ENCODE data around the gene PKHD1.

PKHD1 gene

GRCh38 chr6:52045481-52045880, 41.9 kb downstream of the PKHD1 start:
- DNase-seq (ENCODE audit: low read depth in 1 of 2, low spot score in 1 of 2), result no peak

- DNase-seq (ENCODE audit: low read depth in 1 of 2, low spot score in 1 of 2), result no peak
Measured at GRCh38 chr6:52045033-52045432, 42.4 kb downstream of the PKHD1 start.

GRCh38 chr6:52042141-52042885, 45.1 kb downstream of the PKHD1 start:
- DNase-seq (ENCODE audit: low read depth in 1 of 2, low spot score in 1 of 2), result no peak

GRCh38 chr6:52041134-52041533, 46.3 kb downstream of the PKHD1 start:
- DNase-seq (ENCODE audit: low read depth in 1 of 2, low spot score in 1 of 2), result no peak

- DNase-seq (ENCODE audit: low read depth in 1 of 2, low spot score in 1 of 2), result no peak
Measured at GRCh38 chr6:52027699-52028098, 59.7 kb downstream of the PKHD1 start.

- DNase-seq (ENCODE audit: low read depth in 1 of 2, low spot score in 1 of 2), result no peak
Measured at GRCh38 chr6:52024451-52025068, 62.9 kb downstream of the PKHD1 start.

- no peak for DNase-seq (ENCODE audit: low read depth in 1 of 2, low spot score in 1 of 2)
Measured at GRCh38 chr6:52022675-52023074, 64.7 kb downstream of the PKHD1 start.

GRCh38 chr6:52020945-52021570, 66.4 kb downstream of the PKHD1 start:
- no peak for DNase-seq (ENCODE audit: low read depth in 1 of 2, low spot score in 1 of 2)

GRCh38 chr6:52019881-52020280, 67.5 kb downstream of the PKHD1 start:
- DNase-seq (ENCODE audit: low read depth in 1 of 2, low spot score in 1 of 2), result no peak

- no peak for DNase-seq (ENCODE audit: low read depth in 1 of 2, low spot score in 1 of 2)
Measured at GRCh38 chr6:52019092-52019491, 68.3 kb downstream of the PKHD1 start.

GRCh38 chr6:52016915-52017748, 70.3 kb downstream of the PKHD1 start:
- no peak for DNase-seq (ENCODE audit: low read depth in 1 of 2, low spot score in 1 of 2)

- no peak for DNase-seq (ENCODE audit: low read depth in 1 of 2, low spot score in 1 of 2)
Measured at GRCh38 chr6:52015953-52016352, 71.5 kb downstream of the PKHD1 start.

GRCh38 chr6:52014391-52014790, 73.0 kb downstream of the PKHD1 start:
- DNase-seq (ENCODE audit: low read depth in 1 of 2, low spot score in 1 of 2), result no peak

GRCh38 chr6:52013035-52013434, 74.4 kb downstream of the PKHD1 start:
- DNase-seq (ENCODE audit: low read depth in 1 of 2, low spot score in 1 of 2), result no peak

GRCh38 chr6:52012582-52012981, 74.8 kb downstream of the PKHD1 start:
- no peak for DNase-seq (ENCODE audit: low read depth in 1 of 2, low spot score in 1 of 2)

- DNase-seq (ENCODE audit: low read depth in 1 of 2, low spot score in 1 of 2), result no peak
Measured at GRCh38 chr6:52010806-52011205, 76.6 kb downstream of the PKHD1 start.

- DNase-seq (ENCODE audit: low read depth in 1 of 2, low spot score in 1 of 2), result no peak
Measured at GRCh38 chr6:52010145-52010544, 77.3 kb downstream of the PKHD1 start.

GRCh38 chr6:52009466-52010140, 77.8 kb downstream of the PKHD1 start:
- DNase-seq (ENCODE audit: low read depth in 1 of 2, low spot score in 1 of 2), result no peak

GRCh38 chr6:52000064-52000463, 87.3 kb downstream of the PKHD1 start:
- DNase-seq (ENCODE audit: low read depth in 1 of 2, low spot score in 1 of 2), result no peak

- no peak for DNase-seq (ENCODE audit: low read depth in 1 of 2, low spot score in 1 of 2)
Measured at GRCh38 chr6:51996296-51996947, 91.0 kb downstream of the PKHD1 start.

All from activated T-helper 1 cell treated with anti-CD3 and anti-CD28 coated beads, Interleukin-2, amount 50 U/mL, for 16 hours (primary cell).